Mesenchymal stem cell (in vitro differentiated cells and primary cell): ENCODE results near the gene PRRX1. TPM values are rescaled to one million over a fixed set of nuclear protein-coding genes. Genes with fewer than 3 reads are reported as not detected.

ENCODE experiments used
- DNase-seq: peaks from one replicate; pipeline ENCODE4 v3.0.0-alpha.2; 2013
- H2AFZ ChIP-seq: one replicate; pipeline ENCODE4 v1.6.1; 2013; ENCODE audit warnings: low read depth, mild to moderate bottlenecking, control low read depth, inconsistent platforms, low read length, moderate library complexity
- H2AK5ac ChIP-seq: 2 replicates; pipeline ENCODE4 v1.6.1; 2013; ENCODE audit warnings: low read length, moderate library complexity, mild to moderate bottlenecking, inconsistent platforms; ENCODE audit not compliant: severe bottlenecking
- H2BK120ac ChIP-seq: one replicate; pipeline ENCODE4 v1.6.1; 2013; ENCODE audit warnings: low read depth, mild to moderate bottlenecking, inconsistent platforms, low read length, moderate library complexity
- H2BK12ac ChIP-seq, 2 experiments: one replicate each; pipeline ENCODE4 v1.6.1; 2013; ENCODE audit warnings: inconsistent platforms in 2 of 2, low read length in 2 of 2, mild to moderate bottlenecking in 2 of 2, moderate library complexity in 2 of 2, control low read depth in 1 of 2
- H2BK15ac ChIP-seq: one replicate; pipeline ENCODE4 v1.6.1; 2013; ENCODE audit warnings: mild to moderate bottlenecking, low read depth, inconsistent platforms; ENCODE audit not compliant: poor library complexity, severe bottlenecking
- H2BK5ac ChIP-seq: 2 replicates; pipeline ENCODE4 v1.6.1; 2013; ENCODE audit warnings: low read depth, mild to moderate bottlenecking, low read length, control low read depth, inconsistent platforms; ENCODE audit not compliant: poor library complexity, severe bottlenecking
- H3K14ac ChIP-seq, 2 experiments: one replicate each; pipeline ENCODE4 v1.6.1; 2013; ENCODE audit warnings: inconsistent platforms in 2 of 2, low read length in 2 of 2, control low read depth in 1 of 2, mild to moderate bottlenecking in 1 of 2, moderate library complexity in 1 of 2
- H3K18ac ChIP-seq, 2 experiments: one replicate each; pipeline ENCODE4 v1.6.1; 2013; ENCODE audit warnings: inconsistent platforms in 2 of 2, low read length in 2 of 2, control low read depth in 1 of 2, low read depth in 1 of 2, mild to moderate bottlenecking in 1 of 2
- H3K23ac ChIP-seq, 2 experiments: one replicate each; pipeline ENCODE4 v1.6.1; 2013; ENCODE audit warnings: inconsistent platforms in 2 of 2, low read length in 2 of 2, mild to moderate bottlenecking in 2 of 2, moderate library complexity in 2 of 2, control low read depth in 1 of 2
- H3K27ac ChIP-seq: 2 replicates; pipeline ENCODE4 v1.5.1; 2013; ENCODE audit warnings: mild to moderate bottlenecking, moderate library complexity, low read length, control low read depth, inconsistent platforms; ENCODE audit not compliant: poor library complexity, severe bottlenecking
- H3K27me3 ChIP-seq, 2 experiments: 2 replicates each; pipeline versions ENCODE4 v1.6.1 to v1.7.0; 2013; ENCODE audit warnings: low read length in 2 of 2, mild to moderate bottlenecking in 2 of 2, moderate library complexity in 2 of 2, control low read depth in 1 of 2, inconsistent platforms in 1 of 2; ENCODE audit not compliant: control insufficient read depth in 1 of 2, insufficient read depth in 1 of 2
- H3K36me3 ChIP-seq, 2 experiments: 2 replicates each; pipeline versions ENCODE4 v1.6.1 to v1.7.0; 2013; ENCODE audit warnings: low read length in 2 of 2, control low read depth in 1 of 2, inconsistent platforms in 1 of 2, low read depth in 1 of 2, mild to moderate bottlenecking in 1 of 2; ENCODE audit not compliant: insufficient read depth in 2 of 2, control insufficient read depth in 1 of 2
- H3K4ac ChIP-seq, 2 experiments: one replicate each; pipeline ENCODE4 v1.6.1; 2013; ENCODE audit warnings: inconsistent platforms in 2 of 2, low read length in 2 of 2, mild to moderate bottlenecking in 2 of 2, moderate library complexity in 2 of 2, control low read depth in 1 of 2, low read depth in 1 of 2
- H3K4me1 ChIP-seq: 2 replicates; pipeline ENCODE4 v1.6.1; 2013; ENCODE audit warnings: low read depth, low read length, control low read depth; ENCODE audit not compliant: control insufficient read depth, insufficient read depth
- H3K4me2 ChIP-seq: 2 replicates; pipeline ENCODE4 v1.6.1; 2013; ENCODE audit warnings: low read length, mild to moderate bottlenecking, inconsistent platforms; ENCODE audit not compliant: poor library complexity, severe bottlenecking
- H3K4me3 ChIP-seq, 2 experiments: 2 replicates each; pipeline versions ENCODE4 v1.5.1 to v1.7.0; 2013; ENCODE audit warnings: low read length in 2 of 2, mild to moderate bottlenecking in 2 of 2, control low read depth in 1 of 2, low read depth in 1 of 2; ENCODE audit not compliant: insufficient read depth in 1 of 2
- H3K79me1 ChIP-seq: replicated peaks from 2 replicates; pipeline ENCODE4 v1.6.1; 2013; ENCODE audit warnings: mild to moderate bottlenecking, control low read depth, low read length, inconsistent platforms; ENCODE audit not compliant: poor library complexity, severe bottlenecking
- H3K9ac ChIP-seq: 2 replicates; pipeline ENCODE4 v1.7.0; 2013; ENCODE audit warnings: mild to moderate bottlenecking, low read length, moderate library complexity
- H3K9me3 ChIP-seq: 2 replicates; pipeline ENCODE4 v1.7.0; 2013; ENCODE audit warnings: mild to moderate bottlenecking, low read length; ENCODE audit not compliant: control insufficient read depth
- H4K8ac ChIP-seq: one replicate; pipeline ENCODE4 v1.6.1; 2013; ENCODE audit warnings: inconsistent platforms, mild to moderate bottlenecking, low read length, moderate library complexity
- H4K91ac ChIP-seq: one replicate; pipeline ENCODE4 v1.6.1; 2013; ENCODE audit warnings: mild to moderate bottlenecking, low read length, inconsistent platforms
- WGBS: methylation state at CpG from one replicate; pipeline ENCODE4 v1.1.7; 2013; ENCODE audit warnings: mixed read lengths; 5-methylcytosine and 5-hydroxymethylcytosine counted together
- polyA plus RNA-seq, 2 experiments: library from polyadenylated mRNA; stranded (reverse); fragments of 200-250 nt; gene quantifications; one replicate each; pipeline ENCODE4 v1.2.3, GENCODE V29; 2013

The PRRX1 gene
- 0.66 TPM for polyA plus RNA-seq (2013, experiment 1 of 2)
- 0.56 TPM for polyA plus RNA-seq (2013, experiment 2 of 2)

- Histone ChIP-seq H3K27me3 (peaks cover 0 to 97% of the 10 kb centered on the region in 2 experiments), H2BK5ac (no peak within 1 kb of the TSS), H3K4me1 (peaks cover 24% of the 10 kb centered on the region), H2BK12ac (no peak within 1 kb of the TSS), H3K18ac (no peak within 1 kb of the TSS), H3K36me3 (peaks cover 0 to 40% of the 10 kb centered on the region in 2 experiments), H2BK120ac (no peak within 1 kb of the TSS), H4K91ac (no peak within 1 kb of the TSS), H3K9me3 (no peaks in the 10 kb centered on the region), H3K79me1 (no peaks in the 10 kb centered on the region), H4K8ac (no peak within 1 kb of the TSS), H3K14ac (no peak within 1 kb of the TSS), H2AFZ (no peak within 1 kb of the TSS), H3K4me2 (peak within 1 kb of the TSS; percentile 95), H3K4me3 (peak within 1 kb of the TSS; percentile 46 to 83), H3K9ac (peak within 1 kb of the TSS; percentile 98), H2BK15ac (no peak within 1 kb of the TSS), H3K27ac (no peak within 1 kb of the TSS), H3K23ac (peak within 1 kb of the TSS in 1 of 2 experiments; percentile 66), H2AK5ac (no peak within 1 kb of the TSS), H3K4ac (no peak within 1 kb of the TSS)
- DNase-seq, result no peak
- under 1% methylated on average over 52 of the region's 56 CpGs for WGBS
These were observed at the start of gene PRRX1 for GRCh38 chr1:170664093-170664827. TSS of gene PRRX1 (plus strand) at chr1:170664131. CDS start at chr1:170664219, 88 bp downstream.

- no peak overlapping the region for H3K4me2 ChIP-seq
- no peaks in the 10 kb centered on the region for H3K27me3 ChIP-seq
- H2AFZ ChIP-seq, result no peak overlapping the region
- no peaks in the 10 kb centered on the region for H3K79me1 ChIP-seq
- H2BK15ac ChIP-seq, result no peak overlapping the region
- H4K91ac ChIP-seq, result no peak overlapping the region
- H3K4me1 ChIP-seq, result peaks cover 2% of the 10 kb centered on the region
- no peaks in the 10 kb centered on the region for H3K36me3 ChIP-seq
- DNase-seq, result no peak
- H2BK12ac ChIP-seq, result no peak overlapping the region
- no peak overlapping the region for H3K23ac ChIP-seq
- H3K9ac ChIP-seq, result no peak overlapping the region
- H3K9me3 ChIP-seq, result no peaks in the 10 kb centered on the region
- H3K18ac ChIP-seq, result no peak overlapping the region
- H2BK120ac ChIP-seq, result no peak overlapping the region
- no peak overlapping the region for H3K4ac ChIP-seq
- no peak overlapping the region for H3K4me3 ChIP-seq
- 93% methylated on average over 6 of the region's 7 CpGs for WGBS
- no peak overlapping the region for H2BK5ac ChIP-seq
- no peak overlapping the region for H4K8ac ChIP-seq
- H2AK5ac ChIP-seq, result no peak overlapping the region
- no peak overlapping the region for H3K14ac ChIP-seq
- no peak overlapping the region for H3K27ac ChIP-seq
These were observed 46.2 kb upstream of the PRRX1 start for GRCh38 chr1:170617591-170618330.

- Histone ChIP-seq H4K91ac (no peak overlapping the region), H2BK120ac (no peak overlapping the region), H3K4ac (no peak overlapping the region), H3K9me3 (peaks cover 2% of the 10 kb centered on the region), H3K4me1 (peaks cover 2% of the 10 kb centered on the region), H2AK5ac (no peak overlapping the region), H3K4me3 (no peak overlapping the region), H2AFZ (no peak overlapping the region), H3K27me3 (no peaks in the 10 kb centered on the region), H3K18ac (no peak overlapping the region), H3K23ac (no peak overlapping the region), H2BK12ac (no peak overlapping the region), H3K14ac (no peak overlapping the region), H3K4me2 (no peak overlapping the region), H3K27ac (no peak overlapping the region), H3K9ac (no peak overlapping the region), H3K36me3 (no peaks in the 10 kb centered on the region), H2BK15ac (no peak overlapping the region), H3K79me1 (no peaks in the 10 kb centered on the region), H2BK5ac (no peak overlapping the region), H4K8ac (no peak overlapping the region)
- DNase-seq, result no peak
- no CpG with 5 or more reads among the region's 2 CpGs for WGBS
These were observed 45.5 kb upstream of the PRRX1 start for GRCh38 chr1:170618421-170618820.
